ENCODE measurements around the gene ABHD2.

ABHD2 gene

GRCh38 chr15:89167267-89168176, 79.3 kb downstream of the ABHD2 start:
- peak; percentile 79 to 94 (median 82) for DNase-seq

GRCh38 chr15:89168316-89168833, 80.1 kb downstream of the ABHD2 start:
- no peak for DNase-seq

- DNase-seq = no peak
Measured at GRCh38 chr15:89170364-89170763, 82.1 kb downstream of the ABHD2 start.

- peak; percentile 53 to 70 (median 64) for DNase-seq
Measured at GRCh38 chr15:89171136-89172072, 83.1 kb downstream of the ABHD2 start.

GRCh38 chr15:89172921-89173320, 84.7 kb downstream of the ABHD2 start:
- DNase-seq = no peak

GRCh38 chr15:89174476-89174875, 86.2 kb downstream of the ABHD2 start:
- DNase-seq = no peak

GRCh38 chr15:89175617-89176191, 87.4 kb downstream of the ABHD2 start:
- DNase-seq = no peak

GRCh38 chr15:89177116-89177515, 88.9 kb downstream of the ABHD2 start:
- no peak for DNase-seq

GRCh38 chr15:89177633-89178306, 89.5 kb downstream of the ABHD2 start:
- DNase-seq = peak; percentile 62 to 86 (median 74)

- no peak for DNase-seq
Measured at GRCh38 chr15:89178307-89178977, 90.2 kb downstream of the ABHD2 start.

GRCh38 chr15:89179966-89180875, 92.0 kb downstream of the ABHD2 start:
- no peak for DNase-seq

- no peak for DNase-seq
Measured at GRCh38 chr15:89184357-89184756, 96.1 kb downstream of the ABHD2 start.

- no peak for DNase-seq
Measured at GRCh38 chr15:89184886-89185526, 96.8 kb downstream of the ABHD2 start.

GRCh38 chr15:89186803-89187202, 98.5 kb downstream of the ABHD2 start:
- no peak for DNase-seq

- no peak for DNase-seq
Measured at GRCh38 chr15:89187301-89187985, 99.2 kb downstream of the ABHD2 start.

- DNase-seq = no peak
Measured at GRCh38 chr15:89187986-89188514, 99.8 kb downstream of the ABHD2 start.

- DNase-seq = no peak
Measured at GRCh38 chr15:89192136-89192535, 103.9 kb downstream of the ABHD2 start.

- no peak for DNase-seq
Measured at GRCh38 chr15:89192766-89193165, 104.5 kb downstream of the ABHD2 start.

GRCh38 chr15:89194608-89195007, 106.4 kb downstream of the ABHD2 start:
- no peak for DNase-seq

All from suppressor macrophage (primary cell).